Kidney glomerular epithelial cell (primary cell): ENCODE data around the gene MED16.

Experiments used
- DNase-seq: peaks from one replicate; lab custom pipeline; 2025; lab: John Stamatoyannopoulos, UW

MED16 gene

DNA sequence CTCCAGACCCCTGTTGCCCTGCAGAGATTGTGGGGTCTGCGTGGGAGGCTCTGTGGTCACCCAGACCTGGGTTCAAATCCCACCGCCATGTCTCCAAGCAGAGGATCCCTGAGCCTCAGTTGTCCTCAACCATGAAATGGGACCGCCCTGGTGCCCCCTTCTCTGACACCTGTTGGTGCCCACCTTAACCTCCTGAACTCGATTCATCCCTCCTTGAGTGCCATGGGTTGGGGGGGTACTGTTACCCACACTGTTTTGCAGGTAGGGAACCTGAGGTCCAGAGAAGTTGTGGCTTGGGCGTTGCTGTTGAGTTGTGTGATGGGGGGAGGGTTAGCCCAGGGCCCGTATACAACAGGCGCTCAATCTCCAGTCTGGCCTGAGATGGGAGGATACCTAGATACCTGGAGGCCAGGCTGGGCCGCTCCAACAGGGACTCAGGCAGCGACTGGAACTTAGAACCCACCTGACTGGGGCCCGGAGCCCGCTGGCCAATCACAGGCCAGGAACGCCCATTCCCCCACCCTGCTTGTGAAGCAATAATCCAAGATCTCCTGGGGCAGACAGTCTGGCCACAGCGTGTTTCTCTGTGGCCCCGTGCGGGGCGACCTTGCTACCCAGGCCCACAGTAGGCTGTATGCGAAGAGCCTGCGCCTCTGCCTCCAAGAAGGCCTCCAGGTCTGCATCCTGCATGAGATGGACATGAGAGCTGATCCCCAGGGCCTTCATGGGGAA is 35.6 kb upstream of the MED16 start:
- no peak for DNase-seq

GRCh38 chr19:927780-928401 is 34.9 kb upstream of the MED16 start:
- DNase-seq: no peak

GRCh38 chr19:927351-927779 is 34.4 kb upstream of the MED16 start:
- DNase-seq: no peak

- DNase-seq: no peak
Measured at GRCh38 chr19:926589-927350, 33.8 kb upstream of the MED16 start.

- DNase-seq: no peak
Measured at GRCh38 chr19:926323-926588, 33.3 kb upstream of the MED16 start.

GRCh38 chr19:925526-926322 is 32.7 kb upstream of the MED16 start, which contains the start of gene ARID3A:
TSS of gene ARID3A (plus strand) at chr19:926035. CDS start at chr19:929529, 3,494 bp downstream.
- DNase-seq: peak; percentile 72

DNA sequence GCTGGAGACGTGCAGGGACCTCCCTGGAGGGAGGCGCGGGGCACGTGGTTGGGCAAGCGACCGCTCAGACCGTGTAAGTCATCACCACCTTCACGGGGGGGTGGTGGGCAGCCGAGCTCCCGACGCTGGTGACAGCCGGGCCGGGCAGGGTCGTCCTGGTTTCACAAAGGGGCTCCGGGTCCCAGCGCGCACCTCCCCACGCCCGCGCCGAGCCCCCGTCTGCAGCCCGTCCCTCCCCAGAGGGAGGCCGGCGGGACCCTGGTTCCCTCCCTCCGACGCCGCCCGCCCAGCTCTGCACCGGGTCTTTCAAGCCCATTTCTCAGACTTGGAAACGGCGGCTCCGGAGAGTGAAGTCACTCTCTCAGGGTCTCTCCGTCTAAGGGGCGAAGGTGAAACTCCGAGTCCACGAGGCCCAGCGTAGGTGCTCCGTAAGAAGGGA is 32.1 kb upstream of the MED16 start:
- peak; percentile 72 for DNase-seq

DNA sequence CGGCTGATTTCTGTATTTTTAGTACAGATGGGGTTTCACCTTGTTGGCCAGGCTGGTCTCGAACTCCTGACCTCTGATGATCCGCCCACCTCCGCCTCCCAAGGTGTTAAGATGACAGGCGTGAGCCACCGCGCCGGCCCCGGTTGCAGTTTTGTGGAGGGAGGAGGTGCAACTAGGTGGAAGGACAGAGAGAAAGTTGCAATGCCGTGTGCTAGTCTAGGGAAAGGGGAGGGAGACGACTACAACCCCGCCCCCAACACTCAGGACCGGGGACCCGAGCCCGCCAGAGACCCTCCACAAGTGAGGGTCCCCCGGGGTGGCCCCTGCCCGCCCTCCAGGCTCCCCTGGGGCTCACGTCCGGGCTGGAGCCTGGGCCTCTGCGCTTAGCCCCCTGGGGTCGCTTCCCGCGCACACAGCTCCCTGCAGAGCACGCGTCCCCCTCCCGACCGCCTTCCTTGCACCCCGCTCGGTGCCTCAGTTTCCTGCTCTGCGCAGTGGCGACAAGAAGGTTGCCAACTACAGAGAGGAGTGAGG is 31.6 kb upstream of the MED16 start:
- no peak for DNase-seq

DNA sequence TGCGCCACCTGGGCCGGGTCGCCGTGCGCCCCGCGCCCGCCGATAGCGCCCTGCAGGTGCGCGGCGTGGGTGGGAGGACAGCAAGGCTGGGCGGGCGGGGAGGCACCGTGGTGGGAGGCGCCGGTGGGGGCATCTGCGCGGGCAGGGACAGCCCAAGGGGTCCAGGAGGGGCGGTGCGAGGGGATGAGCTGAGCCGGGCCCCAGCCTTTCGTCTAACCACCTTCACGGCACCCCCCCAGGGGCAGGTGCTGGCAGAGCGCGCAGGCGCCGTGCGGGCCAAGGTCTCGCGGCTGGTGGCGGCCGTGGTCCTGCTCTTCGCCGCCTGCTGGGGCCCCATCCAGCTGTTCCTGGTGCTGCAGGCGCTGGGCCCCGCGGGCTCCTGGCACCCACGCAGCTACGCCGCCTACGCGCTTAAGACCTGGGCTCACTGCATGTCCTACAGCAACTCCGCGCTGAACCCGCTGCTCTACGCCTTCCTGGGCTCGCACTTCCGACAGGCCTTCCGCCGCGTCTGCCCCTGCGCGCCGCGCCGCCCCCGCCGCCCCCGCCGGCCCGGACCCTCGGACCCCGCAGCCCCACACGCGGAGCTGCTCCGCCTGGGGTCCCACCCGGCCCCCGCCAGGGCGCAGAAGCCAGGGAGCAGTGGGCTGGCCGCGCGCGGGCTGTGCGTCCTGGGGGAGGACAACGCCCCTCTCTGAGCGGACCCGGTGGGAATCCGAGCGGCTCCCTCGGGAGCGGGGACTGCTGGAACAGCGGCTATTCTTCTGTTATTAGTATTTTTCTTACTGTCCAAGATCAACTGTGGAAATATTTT is 27.3 kb upstream of the MED16 start:
- no peak for DNase-seq

- no peak for DNase-seq
Measured at GRCh38 chr19:919199-920050, 26.4 kb upstream of the MED16 start.

- no peak for DNase-seq
Measured at GRCh38 chr19:918481-919198, 25.7 kb upstream of the MED16 start.

- no peak for DNase-seq
Measured at GRCh38 chr19:918152-918437, 25.1 kb upstream of the MED16 start.

GRCh38 chr19:917323-918151 is 24.6 kb upstream of the MED16 start, which contains the start of gene KISS1R:
TSS of gene KISS1R (plus strand) at chr19:917333. CDS start at chr19:917503, 170 bp downstream.
- no peak for DNase-seq

GRCh38 chr19:916645-917322 is 23.8 kb upstream of the MED16 start:
- no peak for DNase-seq

DNA sequence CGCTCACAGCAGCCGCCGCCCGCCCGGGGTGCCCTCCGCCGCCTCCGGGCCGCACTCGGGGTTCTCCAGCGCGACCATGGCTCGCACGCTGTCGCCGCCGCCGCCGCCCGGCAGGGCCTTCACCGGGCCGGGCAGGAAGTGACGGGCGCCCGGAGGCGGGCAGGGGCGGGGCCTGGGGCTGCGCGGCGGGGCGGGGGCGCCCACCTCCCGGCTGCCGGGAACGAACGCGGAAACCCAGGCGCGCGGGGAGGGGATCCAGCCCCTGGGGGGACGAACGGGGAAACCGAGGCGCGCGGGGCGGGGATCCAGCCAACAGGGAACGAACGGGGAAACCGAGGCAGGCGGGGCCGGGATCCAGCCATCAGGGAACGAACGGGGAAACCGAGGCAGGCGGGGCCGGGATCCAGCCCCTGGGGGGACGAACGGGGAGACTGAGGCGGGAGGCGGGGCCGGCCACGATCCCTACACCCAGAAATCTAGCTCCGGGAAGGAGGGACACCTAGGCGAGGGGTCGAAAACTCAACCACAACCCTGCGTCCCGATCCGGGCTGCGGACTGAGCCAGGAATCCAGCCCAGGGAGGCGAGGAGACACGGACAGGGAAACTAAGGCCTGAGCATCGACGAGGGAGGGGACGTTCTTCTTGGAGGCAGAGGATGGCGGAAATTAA is 20.2 kb upstream of the MED16 start, which contains the start of gene R3HDM4:
R3HDM4 (minus strand) TSS at position 140 of the 669 bp plus-strand sequence; CDS start at position 78, 62 bp downstream.
- DNase-seq: peak; percentile 32

DNA sequence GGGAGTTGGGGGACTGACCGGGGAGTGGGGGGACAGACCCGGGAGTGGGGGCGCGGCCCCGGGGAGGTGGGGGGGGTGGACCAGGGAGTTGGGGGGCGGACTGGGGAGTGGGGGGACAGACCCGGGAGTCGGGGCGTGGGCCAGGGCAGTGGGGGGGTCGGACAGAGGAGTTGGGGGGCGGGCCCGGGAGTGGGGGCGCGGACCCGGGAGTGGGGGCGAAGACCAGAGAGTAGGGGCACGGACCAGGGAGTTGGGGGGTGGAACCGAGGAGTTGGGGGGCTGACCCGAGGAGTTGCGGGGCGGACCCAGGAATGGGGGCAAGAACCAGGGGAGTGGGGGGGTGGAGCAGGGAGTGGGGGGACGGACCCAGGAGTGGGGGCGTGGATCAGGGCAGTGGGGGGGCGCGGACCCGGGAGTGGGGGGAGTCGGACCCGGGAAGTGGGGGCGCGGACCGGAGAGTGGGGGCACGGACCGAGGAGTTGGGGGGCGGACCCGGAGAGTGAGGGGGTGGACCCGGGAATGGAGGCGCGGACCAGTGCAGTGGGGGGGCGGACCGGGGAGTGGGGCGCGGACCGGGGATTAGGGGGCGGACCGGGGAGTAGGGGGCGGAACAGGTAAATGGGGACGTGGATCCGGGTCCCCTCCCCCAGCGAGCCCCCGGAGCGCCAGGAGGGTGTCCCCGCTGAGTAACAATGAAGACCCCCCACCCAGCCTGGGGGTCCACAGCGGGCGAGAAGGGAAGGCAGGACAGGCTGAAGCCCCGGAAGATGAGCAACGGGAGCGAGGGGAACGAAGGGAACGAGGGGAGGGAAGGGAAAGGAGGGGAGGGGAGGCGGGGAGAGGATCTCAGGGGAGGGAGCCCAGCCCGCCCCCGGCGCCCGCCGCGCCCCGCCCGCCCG is 19.4 kb upstream of the MED16 start:
- DNase-seq: no peak
